ENCODE measurements around the gene DNAH2. TPM values are rescaled to one million over a fixed set of nuclear protein-coding genes. Genes with fewer than 3 reads are reported as not detected.
"Not testable (repeated sequence)": the region's sequence is repeated elsewhere in the genome, so short reads cannot be mapped to it uniquely, and the experiment has no call there.

Gene DNAH2
- total RNA-seq, 1 experiment from 2014 or later, result under 0.01 TPM

GRCh38 chr17:7775051-7775450 lies 57.5 kb downstream of the DNAH2 start:
- no peak for DNase-seq (ENCODE audit: low read depth)

DNA sequence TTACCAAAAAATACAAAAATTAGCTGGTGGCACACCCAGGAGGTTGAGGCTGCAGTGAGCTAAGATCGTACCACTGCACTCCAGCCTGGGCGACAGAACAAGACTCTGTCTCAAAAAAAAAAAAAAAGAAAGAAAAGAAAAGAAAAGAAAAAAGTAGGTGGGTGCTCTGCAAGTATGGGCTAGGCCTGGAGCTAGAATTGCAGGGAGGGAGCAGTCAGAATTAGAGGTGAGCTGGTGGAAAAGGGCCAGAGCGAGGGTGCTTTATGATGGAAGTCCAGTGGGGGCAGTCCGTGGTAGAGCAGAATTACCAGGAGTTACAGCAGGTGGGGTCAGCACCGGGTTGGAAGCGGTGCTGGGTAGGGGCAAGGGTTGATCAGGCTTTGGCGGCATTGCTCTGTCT lies 59.5 kb downstream of the DNAH2 start:
- no peak for DNase-seq (ENCODE audit: low read depth)

DNA sequence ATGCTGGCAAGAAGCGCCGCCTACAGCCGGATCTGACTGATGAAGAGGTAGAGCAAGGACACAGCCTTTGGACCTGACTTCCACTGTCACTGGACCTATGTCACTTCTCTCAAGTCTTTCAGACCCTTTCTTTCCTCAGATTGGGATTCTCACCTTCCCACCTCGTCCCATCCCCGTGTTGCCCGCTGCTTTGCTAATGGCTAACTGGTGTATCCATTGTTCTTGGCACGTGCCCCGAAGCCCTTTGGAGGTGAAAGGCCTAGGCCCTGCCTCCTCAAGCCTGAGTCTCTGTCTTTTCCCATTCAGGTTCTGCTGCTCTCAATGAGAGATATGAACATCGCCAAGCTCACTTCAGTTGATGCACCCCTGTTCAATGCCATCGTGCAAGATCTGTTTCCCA lies 63.2 kb downstream of the DNAH2 start:
- no peak for DNase-seq (ENCODE audit: low read depth)

DNA sequence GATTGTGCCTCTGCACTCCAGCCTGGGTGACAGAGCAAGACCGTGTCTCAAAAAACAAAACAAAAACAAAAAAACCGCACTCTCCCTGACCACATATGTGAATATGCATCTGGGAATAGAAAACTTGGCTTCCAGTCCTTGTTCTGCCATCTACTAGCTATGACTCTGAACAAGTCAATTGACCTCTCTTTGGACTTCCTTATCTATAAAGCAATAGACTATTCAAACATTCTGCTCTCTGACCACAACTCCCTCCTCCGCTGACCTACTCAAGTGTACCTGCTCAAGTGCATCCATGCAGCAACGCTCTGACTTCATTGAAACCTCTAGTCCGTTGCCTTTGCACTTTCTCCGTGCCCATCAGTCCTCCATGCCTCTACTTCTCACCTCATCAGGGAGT lies 63.9 kb downstream of the DNAH2 start:
- no peak for DNase-seq (ENCODE audit: low read depth)

DNA sequence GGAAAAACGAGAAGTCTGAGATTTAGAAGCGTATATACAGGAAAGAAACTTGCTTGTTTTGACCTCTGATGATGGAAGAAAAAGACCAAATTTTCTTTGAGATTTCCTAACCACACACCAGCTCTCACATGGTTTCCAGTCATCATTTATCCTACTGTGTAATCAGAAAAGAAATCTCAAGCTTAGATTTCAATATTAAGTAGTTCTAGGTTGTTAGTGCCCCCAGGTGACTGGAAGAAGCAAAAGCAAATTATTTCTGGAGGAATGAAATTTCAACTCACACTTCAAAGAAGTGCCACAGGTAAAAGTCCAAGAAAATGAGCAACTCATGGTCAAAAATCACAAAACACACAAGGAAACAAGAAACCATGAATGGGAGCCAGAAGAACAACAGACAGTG lies 64.7 kb downstream of the DNAH2 start:
- DNase-seq (ENCODE audit: low read depth), result no peak

GRCh38 chr17:7786866-7787265 lies 69.3 kb downstream of the DNAH2 start:
- no peak for DNase-seq (ENCODE audit: low read depth)

- DNase-seq (ENCODE audit: low read depth), result no peak
Observed at GRCh38 chr17:7789131-7789530, 71.6 kb downstream of the DNAH2 start.

DNA sequence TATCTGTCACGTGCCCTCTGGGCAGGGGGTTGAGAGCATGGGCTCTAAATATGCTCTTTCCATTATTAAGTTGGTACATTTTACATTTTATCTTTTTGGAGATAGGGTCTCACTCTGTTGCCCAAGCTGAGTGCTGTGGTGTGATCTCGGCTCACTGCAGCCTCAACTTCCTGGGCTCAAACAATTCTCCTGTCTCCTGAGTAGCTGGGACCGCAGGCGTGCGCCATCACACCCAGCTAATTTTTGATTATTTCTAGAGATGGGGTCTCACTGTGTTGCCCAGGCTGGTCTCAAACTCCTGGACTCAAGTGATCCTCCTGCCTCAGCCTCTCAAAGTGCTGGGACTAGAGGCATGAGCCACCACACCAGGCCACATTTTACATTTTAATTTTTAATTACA lies 72.6 kb downstream of the DNAH2 start:
- no peak for DNase-seq (ENCODE audit: low read depth)

GRCh38 chr17:7792611-7793010 lies 75.1 kb downstream of the DNAH2 start:
- DNase-seq (ENCODE audit: low read depth), result no peak

GRCh38 chr17:7794075-7794663 lies 76.6 kb downstream of the DNAH2 start:
- no peak for DNase-seq (ENCODE audit: low read depth)

DNA sequence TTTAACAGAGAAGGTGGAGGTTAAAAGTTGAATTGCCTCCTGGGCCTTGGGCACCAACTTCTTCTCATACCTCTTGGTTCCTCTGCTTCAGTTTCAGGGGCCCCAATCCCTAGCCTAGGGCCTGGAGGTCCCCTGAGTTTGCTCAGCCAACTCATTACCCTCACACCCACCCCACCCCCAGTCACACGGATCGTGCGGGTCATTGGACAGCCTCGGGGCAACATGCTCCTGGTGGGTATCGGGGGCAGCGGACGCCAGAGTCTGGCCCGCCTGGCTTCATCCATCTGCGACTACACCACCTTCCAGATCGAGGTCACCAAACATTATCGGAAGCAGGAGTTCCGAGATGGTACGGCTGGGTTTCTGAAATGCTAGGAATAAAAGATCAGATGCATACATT lies 80.4 kb downstream of the DNAH2 start:
- no peak for DNase-seq (ENCODE audit: low read depth)

GRCh38 chr17:7798839-7799238 lies 81.3 kb downstream of the DNAH2 start:
- no peak for DNase-seq (ENCODE audit: low read depth)

- peak; percentile 40 for DNase-seq (ENCODE audit: low read depth)
Observed at GRCh38 chr17:7803981-7804380, 86.4 kb downstream of the DNAH2 start.

- DNase-seq (ENCODE audit: low read depth), result no peak
Observed at GRCh38 chr17:7806587-7806986, 89.0 kb downstream of the DNAH2 start.

- DNase-seq (ENCODE audit: low read depth), result no peak
Observed at GRCh38 chr17:7807206-7807605, 89.7 kb downstream of the DNAH2 start.

DNA sequence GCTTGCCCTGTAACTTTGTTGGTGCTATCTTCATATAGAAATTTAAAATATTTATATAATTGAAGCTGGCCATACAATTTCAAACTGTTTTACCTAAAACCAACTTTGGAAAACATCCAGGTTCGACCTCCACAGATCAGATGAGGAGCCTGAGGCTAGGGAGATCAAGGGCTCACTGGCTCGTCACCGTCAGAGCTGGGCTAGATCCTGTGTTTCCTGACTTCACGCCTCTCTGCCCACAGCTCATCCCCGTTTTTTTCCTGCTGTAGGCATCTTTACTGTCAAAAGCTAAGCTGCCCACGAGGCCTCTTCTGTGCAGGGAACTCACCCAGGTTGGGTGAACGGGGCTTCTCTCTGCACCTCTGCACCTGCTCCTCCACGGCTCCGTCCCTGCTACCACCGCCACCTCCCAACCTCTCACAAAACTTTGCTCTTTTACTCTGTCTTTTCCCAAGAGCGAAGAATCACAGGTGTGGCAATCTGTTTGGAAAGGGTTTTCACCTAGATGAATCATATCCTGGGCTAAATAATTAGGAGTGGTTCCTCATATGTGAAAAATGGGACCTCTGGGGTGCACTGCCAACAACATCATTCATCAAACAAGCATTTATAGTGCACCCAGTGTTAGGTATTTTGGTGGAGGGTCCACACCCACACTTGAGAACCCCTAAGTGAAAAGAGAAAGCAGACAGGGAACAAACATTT lies 91.7 kb downstream of the DNAH2 start:
- no peak for DNase-seq (ENCODE audit: low read depth)

- DNase-seq (ENCODE audit: low read depth), result not testable (repeated sequence)
Observed at GRCh38 chr17:7809791-7810343, 92.3 kb downstream of the DNAH2 start.

GRCh38 chr17:7811251-7811650 lies 93.7 kb downstream of the DNAH2 start:
- DNase-seq (ENCODE audit: low read depth), result no peak

DNA sequence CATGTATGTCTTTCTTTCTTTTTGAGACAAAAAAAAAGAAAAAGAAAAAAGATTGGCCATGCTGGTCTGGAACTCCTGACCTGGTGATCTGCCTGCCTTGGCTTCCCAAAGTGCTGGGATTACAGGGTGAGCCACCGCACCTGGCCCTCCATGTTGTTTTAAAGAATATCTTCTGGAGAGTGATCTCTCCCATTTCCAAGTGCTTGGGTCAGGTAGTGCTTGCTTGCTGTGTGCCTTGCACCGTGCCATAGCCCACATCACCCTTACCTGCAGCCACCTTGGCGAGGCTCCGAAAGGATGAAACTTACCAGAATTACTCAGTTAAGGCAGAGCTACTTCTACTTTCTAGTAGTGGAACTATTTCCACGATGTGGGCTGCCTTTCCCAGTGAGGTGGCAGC lies 97.4 kb downstream of the DNAH2 start:
- no peak for DNase-seq (ENCODE audit: low read depth)

DNA sequence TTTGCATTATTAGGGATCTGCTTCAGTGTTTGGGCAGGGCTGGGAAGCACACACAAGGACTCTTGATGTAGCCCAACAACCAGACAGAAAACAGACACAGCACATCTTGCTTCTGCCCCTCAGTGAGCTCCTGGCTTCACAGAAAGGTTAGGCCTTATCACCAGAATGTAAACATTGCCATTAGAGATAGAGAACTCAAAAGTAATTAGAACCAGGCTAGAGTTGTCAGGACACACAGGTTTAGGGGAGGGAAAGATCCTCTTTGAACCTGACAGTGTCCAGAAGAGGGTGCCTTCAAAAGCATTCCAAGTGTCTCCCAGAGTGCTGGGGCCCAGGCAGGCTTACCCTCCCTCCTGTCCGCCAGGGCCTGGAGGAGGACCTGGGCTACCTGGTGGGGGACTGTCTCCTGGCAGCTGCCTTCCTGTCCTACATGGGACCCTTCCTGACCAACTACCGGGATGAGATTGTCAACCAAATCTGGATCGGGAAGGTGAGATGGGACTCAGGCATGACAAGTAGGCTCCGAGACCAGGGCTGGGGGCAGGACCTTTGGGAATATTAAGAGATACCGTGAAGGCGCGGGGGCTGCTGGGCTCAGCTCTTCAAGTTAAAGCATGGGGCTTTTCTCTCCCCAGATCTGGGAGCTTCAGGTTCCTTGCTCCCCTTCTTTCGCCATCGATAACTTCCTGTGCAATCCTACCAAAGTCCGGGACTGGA lies 99.5 kb downstream of the DNAH2 start:
- no peak for DNase-seq (ENCODE audit: low read depth)

GRCh38 chr17:7817643-7817964 lies 100.1 kb downstream of the DNAH2 start:
- DNase-seq (ENCODE audit: low read depth), result no peak

DNA sequence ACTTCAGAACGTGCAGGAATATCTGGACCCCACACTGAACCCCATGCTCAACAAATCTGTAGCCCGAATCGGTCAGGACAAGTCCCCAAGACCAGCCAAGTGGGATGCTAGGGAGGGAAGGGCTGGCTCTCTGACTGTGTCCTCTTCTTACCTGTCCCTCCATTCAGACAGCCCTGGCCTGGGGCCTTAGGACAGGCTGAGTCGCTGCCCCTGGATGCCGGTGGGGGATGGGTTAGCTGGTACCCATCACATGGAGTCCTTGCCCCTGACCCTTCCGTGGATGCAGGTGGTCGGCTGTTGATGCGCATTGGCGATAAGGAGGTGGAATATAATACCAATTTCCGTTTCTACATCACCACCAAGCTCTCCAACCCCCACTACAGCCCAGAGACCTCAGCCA lies 100.5 kb downstream of the DNAH2 start:
- DNase-seq (ENCODE audit: low read depth), result no peak

Measured in Daoy (cell line).